GM19239 (cell line): Measurements from ENCODE around the gene MAP3K7CL.
"Not testable (repeated sequence)": the region's sequence is repeated elsewhere in the genome, so short reads cannot be mapped to it uniquely, and the experiment has no call there.

Experiments used
- DNase-seq: peaks from one replicate; pipeline ENCODE4 v3.0.0; 2011; ENCODE audit warnings: low spot score; ENCODE audit not compliant: insufficient read length
- FAIRE-seq: peaks from 2 replicates; lab custom pipeline; 2011; peaks lifted over from hg19 to GRCh38; lab: Jason Lieb, UNC

MAP3K7CL gene

GRCh38 chr21:29125979-29126378, 4.5 kb upstream of the MAP3K7CL start:
- DNase-seq (no peak), FAIRE-seq (no peak)

GRCh38 chr21:29133241-29133640, 2.8 kb downstream of the MAP3K7CL start:
- FAIRE-seq (no peak), DNase-seq (no peak)

- DNase-seq, result no peak
These were observed 3.4 kb downstream of the MAP3K7CL start for GRCh38 chr21:29133796-29134195.

GRCh38 chr21:29135481-29135880, 5.0 kb downstream of the MAP3K7CL start:
- no peak for FAIRE-seq
- DNase-seq, result no peak

More at GRCh38 chr21:29133796-29134195, 3.4 kb downstream of the MAP3K7CL start:
- FAIRE-seq, result no peak

- DNase-seq (no peak), FAIRE-seq (no peak)
These were observed 5.6 kb downstream of the MAP3K7CL start for GRCh38 chr21:29136033-29136432.

- DNase-seq (no peak), FAIRE-seq (no peak)
These were observed 14.4 kb downstream of the MAP3K7CL start for GRCh38 chr21:29144736-29145353.

- no peak for FAIRE-seq
- no peak for DNase-seq
These were observed 14.9 kb downstream of the MAP3K7CL start for GRCh38 chr21:29145354-29145782.

- FAIRE-seq, result no peak
- DNase-seq, result no peak
These were observed 15.5 kb downstream of the MAP3K7CL start for GRCh38 chr21:29145852-29146453.

- DNase-seq (no peak), FAIRE-seq (no peak)
These were observed 16.3 kb downstream of the MAP3K7CL start for GRCh38 chr21:29146726-29147125.

GRCh38 chr21:29148530-29148929, 18.1 kb downstream of the MAP3K7CL start:
- FAIRE-seq (no peak), DNase-seq (no peak)

- DNase-seq, result no peak
- FAIRE-seq, result no peak
These were observed 19.5 kb downstream of the MAP3K7CL start for GRCh38 chr21:29149808-29150425.

GRCh38 chr21:29151931-29152330, 21.5 kb downstream of the MAP3K7CL start:
- no peak for FAIRE-seq

GRCh38 chr21:29152916-29153315, 22.5 kb downstream of the MAP3K7CL start:
- no peak for DNase-seq
- no peak for FAIRE-seq

More at GRCh38 chr21:29151931-29152330, 21.5 kb downstream of the MAP3K7CL start:
- no peak for DNase-seq

GRCh38 chr21:29154270-29154669, 23.8 kb downstream of the MAP3K7CL start:
- FAIRE-seq (no peak), DNase-seq (no peak)

GRCh38 chr21:29155118-29155932, 24.9 kb downstream of the MAP3K7CL start:
- no peak for DNase-seq
- FAIRE-seq, result no peak

GRCh38 chr21:29155933-29156260, 25.5 kb downstream of the MAP3K7CL start:
- FAIRE-seq (peak; percentile 55), DNase-seq (no peak)

- DNase-seq (no peak), FAIRE-seq (no peak)
These were observed 26.6 kb downstream of the MAP3K7CL start for GRCh38 chr21:29157080-29157479.

- DNase-seq (no peak), FAIRE-seq (peak; percentile 47)
These were observed 29.4 kb downstream of the MAP3K7CL start for GRCh38 chr21:29159842-29160241.

GRCh38 chr21:29162825-29163224, 32.4 kb downstream of the MAP3K7CL start:
- DNase-seq, FAIRE-seq: not testable (repeated sequence)

- FAIRE-seq, result no peak
These were observed 33.1 kb downstream of the MAP3K7CL start for GRCh38 chr21:29163341-29164115.

More at GRCh38 chr21:29163341-29164115, 33.1 kb downstream of the MAP3K7CL start:
- no peak for DNase-seq
